H54 (cell line): ENCODE results near the gene HDAC7.

ENCODE experiments used
- DNase-seq: peaks from one replicate; pipeline ENCODE4 v3.0.0; 2011; ENCODE audit warnings: low spot score, mixed read lengths; ENCODE audit not compliant: insufficient read length
- FAIRE-seq: peaks from 3 replicates; lab custom pipeline; 2011; peaks lifted over from hg19 to GRCh38; lab: Jason Lieb, UNC
- POLR2A ChIP-seq: IDR thresholded peaks from 2 replicates; pipeline ENCODE4 v1.6.1; 2011; ENCODE audit warnings: low read depth, mild to moderate bottlenecking, low read length

HDAC7 gene

DNA sequence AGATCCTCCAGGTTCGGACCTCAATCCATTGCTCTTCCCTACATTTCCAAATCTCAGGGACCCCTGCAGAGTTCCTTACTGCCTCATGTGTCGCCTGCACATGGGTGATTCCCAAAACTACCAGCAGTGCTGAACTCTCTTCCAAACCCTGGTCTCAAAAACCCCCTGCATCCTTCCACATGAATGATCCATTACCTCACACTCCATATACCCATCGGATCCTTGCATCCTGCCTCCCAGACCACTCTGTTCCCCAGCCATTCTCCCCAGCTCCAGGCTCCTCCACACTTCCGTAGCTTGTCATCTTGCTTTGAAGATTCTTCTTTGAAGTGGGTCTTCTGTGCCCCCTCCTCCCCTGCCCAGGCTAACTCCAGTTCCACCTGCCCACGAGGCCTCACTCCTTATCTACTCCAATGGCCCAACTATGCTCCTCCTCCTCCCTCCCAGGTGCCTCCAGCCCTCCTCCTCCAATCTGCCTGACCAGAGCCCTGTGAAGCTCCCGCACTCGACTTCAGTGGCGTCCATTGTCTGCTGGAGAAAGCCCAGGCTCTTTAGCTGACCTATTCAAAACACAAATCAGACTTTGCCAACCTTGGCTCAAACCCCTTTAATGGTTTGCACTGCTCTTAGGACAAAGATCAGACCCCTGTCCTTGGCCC is 74.8 kb downstream of the HDAC7 start:
- no peak for FAIRE-seq
- no peak for TF ChIP-seq POLR2A
- DNase-seq = no peak

DNA sequence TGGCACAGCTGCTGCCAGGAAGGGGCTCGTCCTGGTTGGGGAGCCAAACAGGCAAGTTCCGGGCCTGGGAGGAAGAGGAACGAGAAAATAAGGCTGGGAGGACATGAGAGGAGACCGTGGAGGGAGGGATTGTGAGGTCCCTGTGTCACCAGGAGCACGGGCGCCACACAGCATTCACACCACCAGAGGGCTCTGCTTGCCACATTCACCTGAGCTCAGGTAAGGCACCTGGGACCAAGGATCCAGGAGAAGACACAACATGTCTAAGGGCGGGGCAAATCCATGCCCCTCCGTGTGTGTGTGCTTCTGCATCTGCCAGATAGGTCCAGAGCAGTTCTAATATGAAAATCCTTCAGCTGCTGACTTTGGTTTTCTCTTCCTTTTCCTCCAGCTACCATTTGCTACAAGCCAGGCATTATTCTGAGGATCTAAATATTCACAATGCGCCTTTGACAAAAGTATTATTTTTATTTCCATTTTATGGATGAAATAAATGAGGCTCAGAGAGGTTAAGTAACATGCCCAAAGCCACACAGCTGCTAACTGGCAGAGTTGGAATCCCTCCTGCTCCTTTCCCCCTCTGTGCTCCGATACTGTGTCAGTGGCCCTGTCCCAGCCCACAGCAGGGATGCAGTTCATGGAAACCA is 75.6 kb downstream of the HDAC7 start:
- TF ChIP-seq POLR2A = no peak
- DNase-seq (no peak), FAIRE-seq (no peak)

DNA sequence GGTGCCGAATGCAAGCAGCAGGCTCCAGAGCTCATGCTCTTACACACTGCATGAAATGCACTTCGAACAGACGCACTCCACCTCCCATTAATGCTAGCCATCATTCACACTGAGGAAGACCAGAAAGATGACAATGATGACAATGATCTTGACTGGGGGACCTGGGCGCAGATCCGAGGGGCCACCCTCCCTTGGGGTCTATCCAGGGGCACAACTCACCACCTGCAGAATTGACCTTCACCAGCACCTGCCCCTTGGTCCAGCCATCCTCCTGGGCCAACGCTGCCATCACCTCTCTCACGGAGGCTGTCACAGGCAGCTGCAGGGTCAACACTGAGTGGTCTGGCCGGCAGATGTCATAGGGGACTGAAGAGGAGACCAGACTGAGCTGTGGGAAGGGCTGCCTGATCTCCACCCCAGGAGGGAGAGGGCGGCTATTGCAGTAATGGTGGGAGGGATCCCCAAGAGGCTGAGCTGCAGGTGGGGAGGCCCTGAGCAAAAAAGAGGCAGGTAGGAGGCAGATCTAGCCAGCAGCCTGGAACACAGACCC is 76.3 kb downstream of the HDAC7 start:
- DNase-seq (no peak), FAIRE-seq (no peak)
- TF ChIP-seq POLR2A = no peak

- FAIRE-seq = no peak
- TF ChIP-seq POLR2A = no peak
Observed at GRCh38 chr12:47742253-47742825, 77.4 kb downstream of the HDAC7 start.

DNA sequence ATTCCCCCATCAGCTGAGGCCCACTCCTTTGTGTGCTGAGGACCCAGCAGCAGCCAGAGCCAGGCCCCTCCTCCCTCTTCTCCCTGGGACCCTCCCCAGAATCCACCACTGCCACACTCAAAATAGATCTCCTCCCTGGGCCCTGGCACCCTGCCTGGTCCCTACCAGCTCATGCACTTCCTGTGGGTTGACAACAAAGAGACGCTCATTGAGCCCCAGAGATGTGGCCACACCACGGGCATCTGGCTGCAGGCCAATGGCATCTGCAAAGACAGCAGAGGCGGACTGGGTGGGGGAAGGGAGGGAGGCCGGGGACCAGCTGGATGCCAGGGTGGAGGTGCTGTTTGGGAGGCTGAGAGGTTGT is 78.4 kb downstream of the HDAC7 start:
- peak; percentile 72 for DNase-seq
- FAIRE-seq = no peak
- TF ChIP-seq POLR2A = no peak

More at GRCh38 chr12:47742253-47742825, 77.4 kb downstream of the HDAC7 start:
- DNase-seq = peak; percentile 47

- DNase-seq (no peak), FAIRE-seq (no peak)
- no peak for TF ChIP-seq POLR2A
Observed at GRCh38 chr12:47740606-47741339, 78.9 kb downstream of the HDAC7 start.

- no peak for TF ChIP-seq POLR2A
- DNase-seq (no peak), FAIRE-seq (no peak)
Observed at GRCh38 chr12:47739979-47740378, 79.7 kb downstream of the HDAC7 start.

GRCh38 chr12:47739297-47739696 is 80.4 kb downstream of the HDAC7 start:
- no peak for TF ChIP-seq POLR2A
- FAIRE-seq (no peak), DNase-seq (no peak)

GRCh38 chr12:47737936-47738594 is 81.6 kb downstream of the HDAC7 start:
- DNase-seq (no peak), FAIRE-seq (no peak)
- TF ChIP-seq POLR2A = no peak

GRCh38 chr12:47736877-47737676 is 82.6 kb downstream of the HDAC7 start:
- DNase-seq (peak; percentile 56), FAIRE-seq (no peak)
- no peak for TF ChIP-seq POLR2A

GRCh38 chr12:47736216-47736615 is 83.5 kb downstream of the HDAC7 start:
- no peak for FAIRE-seq
- no peak for TF ChIP-seq POLR2A
- DNase-seq = no peak

GRCh38 chr12:47735649-47736048 is 84.1 kb downstream of the HDAC7 start:
- FAIRE-seq (no peak), DNase-seq (no peak)
- TF ChIP-seq POLR2A = no peak
